ENCODE measurements around the gene RPL6. TPM values are rescaled to one million over a fixed set of nuclear protein-coding genes. Genes with fewer than 3 reads are reported as not detected.
"Not testable (repeated sequence)": the region's sequence is repeated elsewhere in the genome, so short reads cannot be mapped to it uniquely, and the experiment has no call there.

The RPL6 gene
- total and polyA plus RNA-seq, 10 of the 15 experiments (the other 5 are each of a cell fraction or from before 2014, with no cell fraction given), result 801 to 3,690 (median 2,265) TPM

DNA sequence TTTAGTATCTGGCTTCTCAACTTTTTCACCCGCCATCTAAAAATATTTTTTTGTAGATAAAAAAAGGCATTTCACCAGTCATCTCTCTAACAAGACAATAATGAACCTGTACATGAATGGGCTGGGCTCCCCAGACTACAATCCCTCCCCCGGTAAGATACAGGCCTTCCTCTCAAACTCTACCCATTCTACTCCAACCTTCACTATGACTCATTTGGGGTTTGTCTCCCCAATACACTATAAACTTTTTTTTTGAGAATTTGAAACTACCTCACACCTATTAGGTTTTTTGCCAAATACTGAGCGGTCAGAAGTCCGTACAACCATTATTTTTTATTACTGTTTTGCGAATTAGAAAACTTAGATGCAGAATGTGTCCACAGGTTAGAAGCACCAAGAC, 784 bp downstream of the RPL6 start:
- H3K4me1 ChIP-seq (ENCODE audit: control insufficient read depth, insufficient read depth, low read length), result no peaks in the 10 kb centered on the region
- H3K36me3 ChIP-seq (ENCODE audit: control insufficient read depth in 2 of 2, insufficient read depth in 2 of 2, low read length in 1 of 2), result peaks cover 13 to 21% of the 10 kb centered on the region in 2 experiments
- peaks cover 3% of the 10 kb centered on the region; the same call in 1 of the 2 replicates for H4K20me1 ChIP-seq (ENCODE audit: control insufficient read depth, insufficient read depth)
- CTCF ChIA-PET, result no interaction called here
- FAIRE-seq (no peak), DNase-seq (ENCODE audit: low read depth, low spot score) (no peak), ATAC-seq (peak; percentile 46)
- peak overlapping the region; percentile 95 for H3K9ac ChIP-seq (ENCODE audit: control insufficient read depth, insufficient read depth, low read length)
- H3K27ac ChIP-seq (ENCODE audit: control insufficient read depth, insufficient read depth), result peak overlapping the region; percentile 97
- peak overlapping the region; percentile 89; the same call in 1 of the 2 replicates for H3K4me2 ChIP-seq (ENCODE audit: control insufficient read depth, insufficient read depth)
- H3K79me2 ChIP-seq (ENCODE audit: control insufficient read depth, insufficient read depth, low read length), result peaks cover 29% of the 10 kb centered on the region
- no peak overlapping the region for H2AFZ ChIP-seq (ENCODE audit: control insufficient read depth, low read depth, low read length)
- TF ChIP-seq FOXM1 (IDR thresholded peaks at IDR 0.05; ENCODE audit: low read depth, low read length), result no peak
- 0 out of 2 replicates have a peak, but pooled peaks have one; percentile 63 for TF ChIP-seq CHD1 (IDR thresholded peaks at IDR 0.05; ENCODE audit: low read depth, low read length)
- peak; percentile 25 for TF ChIP-seq JUNB (IDR thresholded peaks at IDR 0.05)
- WGBS (ENCODE audit: insufficient coverage, insufficient replicate concordance, low lambda C conversion rate, missing lambda C conversion rate), result 2% methylated on average over 5 of the region's 5 CpGs
- no peaks in the 10 kb centered on the region; a peak in 1 of 4 replicates for H3K27me3 ChIP-seq (replicated peaks in 1 of 2; ENCODE audit: control insufficient read depth in 2 of 2, insufficient read depth in 2 of 2, low read length in 1 of 2)
- POLR2A ChIA-PET, result no interaction called here
- in situ Hi-C loops (cut with MboI), result no loop called here
- SMC1A ChIA-PET (ENCODE audit: uncharacterized antibody, unreplicated experiment), result interaction anchor here (1.0 kb wide), 1 partner anchor 22 kb away, joined by 3 read pairs; no protein-coding TSS in a partner anchor
- no TSS peak for BruUV-seq (replicated peaks)
- RAD21 ChIA-PET (ENCODE audit: unreplicated experiment), result no interaction called here
- H3K4me3 ChIP-seq, result peak overlapping the region; percentile 95
- no peaks in the 10 kb centered on the region for H3K9me3 ChIP-seq (replicated peaks; ENCODE audit: control insufficient read depth, insufficient read depth, low read length)
- intact Hi-C loops (cut with micrococcal nuclease; ENCODE audit: unreplicated experiment), result no loop called here

DNA sequence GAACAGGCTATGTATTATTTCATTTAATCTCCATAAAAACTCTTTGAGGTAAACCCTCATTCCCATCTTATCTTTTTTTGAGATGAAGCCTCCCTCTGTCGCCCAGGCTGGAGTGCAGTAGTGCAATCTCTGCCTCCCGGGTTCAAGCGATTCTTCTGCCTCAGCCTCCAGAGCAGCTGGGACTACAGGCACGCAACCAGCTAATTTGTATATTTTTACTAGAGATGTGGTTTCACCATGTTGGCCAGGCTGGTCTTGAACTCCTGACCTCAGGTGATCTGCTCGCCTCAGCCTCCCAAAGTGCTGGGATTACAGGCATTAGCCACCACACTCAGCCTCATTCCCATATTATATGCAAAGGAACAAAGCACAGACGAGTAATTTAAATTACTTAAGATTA, 1.7 kb downstream of the RPL6 start:
- CTCF ChIA-PET; H2AFZ ChIP-seq (ENCODE audit: control insufficient read depth, low read depth, low read length); DNase-seq (ENCODE audit: low read depth, low spot score); H3K27ac ChIP-seq (ENCODE audit: control insufficient read depth, insufficient read depth); H3K9me3 ChIP-seq (replicated peaks; ENCODE audit: control insufficient read depth, insufficient read depth, low read length); H3K27me3 ChIP-seq (replicated peaks in 1 of 2; ENCODE audit: control insufficient read depth in 2 of 2, insufficient read depth in 2 of 2, low read length in 1 of 2); BruUV-seq (replicated peaks); RAD21 ChIA-PET (ENCODE audit: unreplicated experiment); H4K20me1 ChIP-seq (ENCODE audit: control insufficient read depth, insufficient read depth); FAIRE-seq; in situ Hi-C loops (cut with MboI); intact Hi-C loops (cut with micrococcal nuclease; ENCODE audit: unreplicated experiment); H3K4me1 ChIP-seq (ENCODE audit: control insufficient read depth, insufficient read depth, low read length): not testable (repeated sequence)
- ChIA-PET SMC1A (ENCODE audit: uncharacterized antibody, unreplicated experiment) (interaction anchor here (1.0 kb wide), 1 partner anchor 21 kb away, joined by 3 read pairs; no protein-coding TSS in a partner anchor), POLR2A (interaction anchor here (0.6 kb wide), 1 partner anchor 1093 kb away, joined by 5 read pairs; no protein-coding TSS in a partner anchor)
- Histone ChIP-seq H3K79me2 (ENCODE audit: control insufficient read depth, insufficient read depth, low read length) (peaks cover 29% of the 10 kb centered on the region), H3K4me3 (peak overlapping the region; percentile 95), H3K4me2 (ENCODE audit: control insufficient read depth, insufficient read depth) (peak overlapping the region; percentile 89), H3K36me3 (ENCODE audit: control insufficient read depth in 2 of 2, insufficient read depth in 2 of 2, low read length in 1 of 2) (peaks cover 13 to 21% of the 10 kb centered on the region in 2 experiments), H3K9ac (ENCODE audit: control insufficient read depth, insufficient read depth, low read length) (peak overlapping the region; percentile 95)
- 0% methylated on average over 6 of the region's 6 CpGs for WGBS (ENCODE audit: insufficient coverage, insufficient replicate concordance, low lambda C conversion rate, missing lambda C conversion rate)
- TF ChIP-seq BHLHE40 (IDR thresholded peaks at IDR 0.05; ENCODE audit: borderline replicate concordance in 1 of 2, low read depth in 2 of 2, low read length in 1 of 2), result peak; percentile 14 to 35; a peak in 1 of 4 replicates
- ATAC-seq, result peak; percentile 6; the same call in 1 of the 3 replicates

Data from GM12878 (cell line).